K562 (cell line): ENCODE measurements around the gene ABL1. TPM values are rescaled to one million over a fixed set of nuclear protein-coding genes. Genes with fewer than 3 reads are reported as not detected.

ENCODE experiments used
- BCLAF1 ChIP-seq, 2 experiments: fragments of 450-650 bp in 1 of 2; IDR thresholded peaks; 2 replicates each; pipeline ENCODE4 v1.6.1; 2011 to 2017; ENCODE audit warnings: low read depth in 2 of 2, antibody characterized with exemption in 1 of 2, borderline replicate concordance in 1 of 2, low read length in 1 of 2, mild to moderate bottlenecking in 1 of 2, mixed read lengths in 1 of 2; ENCODE audit not compliant: control insufficient read depth in 1 of 2
- KLF1 ChIP-seq: fragments of 450-650 bp; IDR thresholded peaks from 2 replicates; pipeline ENCODE4 v1.6.1; 2016; ENCODE audit warnings: missing genetic modification characterization, missing compliant biosample characterization
- NCOA1 ChIP-seq: fragments of 450-650 bp; IDR thresholded peaks from 2 replicates; pipeline ENCODE4 v1.6.1; 2016; ENCODE audit warnings: low read depth
- POU5F1 ChIP-seq: fragments of 150-350 bp; IDR thresholded peaks from 2 replicates; pipeline ENCODE4 v1.6.1; 2014; ENCODE audit warnings: borderline replicate concordance, low read length, low read depth, mild to moderate bottlenecking; ENCODE audit not compliant: partially characterized antibody
- RAD21 ChIP-seq, 2 experiments: fragments of 250-450 bp in 1 of 2; fragments of 450-650 bp in 1 of 2; sonication (Bioruptor Pico) in 1 of 2; formaldehyde crosslinking in 1 of 2; IDR thresholded peaks in 1 of 2; conservative IDR thresholded peaks in 1 of 2; 2 replicates each; pipeline versions ENCODE4 v1.4.0 to v1.8.0; 2020 to 2022; ENCODE audit warnings: mild to moderate bottlenecking in 2 of 2, moderate library complexity in 1 of 2
- SAFB ChIP-seq: fragments of 200-400 bp; formaldehyde crosslinking; IDR thresholded peaks from 2 replicates; pipeline ENCODE4 v1.6.1; 2017; ENCODE audit warnings: low read depth, low read length, borderline replicate concordance
- SLC30A9 ChIP-seq: fragments of 250-450 bp; sonication (Bioruptor Pico); IDR thresholded peaks from 2 replicates; pipeline ENCODE4 v1.8.0; 2022; ENCODE audit warnings: mild to moderate bottlenecking, moderate library complexity
- ZNF184 ChIP-seq: sonication (generic); formaldehyde crosslinking; IDR thresholded peaks from 2 replicates; pipeline ENCODE4 v1.5.0; 2020; ENCODE audit warnings: missing genetic modification reagents
- ZNF584 ChIP-seq: fragments of 200-800 bp; sonication (Bioruptor generic); IDR thresholded peaks from 2 replicates; pipeline ENCODE4 v1.6.1; 2016; ENCODE audit warnings: low read depth, mild to moderate bottlenecking, missing genetic modification characterization, missing compliant biosample characterization
- polyA plus RNA-seq, 8 experiments: library from polyadenylated mRNA; depleted of rRNA in 4 of 8; stranded (reverse) in 5 of 8; unstranded in 3 of 8; fragments of >200 nt; fragmentation: Nextera tagmentation in 2 of 8; fragmentation: Illumina TruSeq in 1 of 8; extraction: Ambion mirVana in 2 of 8; extraction: Trizol in 1 of 8; gene quantifications; 2 replicates each; pipeline versions ENCODE4 v1.2.1 to v1.2.3, GENCODE V29; 2011 to 2014; ENCODE audit warnings: inconsistent platforms in 1 of 8, missing spikeins in 1 of 8
- total RNA-seq, 7 experiments: library from RNA; depleted of rRNA in 6 of 7; stranded (reverse); fragments of >200 nt in 6 of 7; fragmentation: Illumina TruSeq in 2 of 7; extraction: Trizol in 2 of 7; gene quantifications; 2 replicates each; pipeline versions ENCODE4 v1.2.1 to v1.2.3, GENCODE V29; 2011 to 2021; ENCODE audit warnings: low replicate concordance in 1 of 7

The ABL1 gene
- total and polyA plus RNA-seq, 9 of the 15 experiments (the other 6 are each of a cell fraction or from before 2014, with no cell fraction given) = 1.5 to 130 (median 37.8) TPM

- TF ChIP-seq SAFB (no peak), SLC30A9 (no peak), POU5F1 (peak; percentile 15), NCOA1 (no peak), BCLAF1 (IDR thresholded peaks at IDR 0.05; ENCODE audit: borderline replicate concordance in 1 of 2, control insufficient read depth in 1 of 2, low read depth in 2 of 2, low read length in 1 of 2) (no peak), RAD21 (CRISPR knock-in tag; conservative IDR thresholded peaks at IDR 0.05 in 1 of 2, IDR thresholded peaks at IDR 0.05 in 1 of 2) (no peak), ZNF584 (CRISPR knock-in tag) (no peak), KLF1 (tag) (no peak), ZNF184 (CRISPR knock-in tag) (no peak)
Observed at GRCh38 chr9:130904070-130905044, 69.3 kb downstream of the ABL1 start (continued).
